Stimulated activated CD4-positive, alpha-beta T cell treated with anti-CD3 and anti-CD28 coated beads, Interleukin-15, amount 100 ng/mL, for 24 hours (primary cell): ENCODE results near the gene SERINC5.
A peak's percentile ranks its signal among the peaks of the same experiment; 100 is the strongest.
"Not testable (repeated sequence)": the region's sequence is repeated elsewhere in the genome, so short reads cannot be mapped to it uniquely, and the experiment has no call there.

Experiments
- DNase-seq: peaks from one replicate; pipeline ENCODE4 v3.0.0-alpha.2; 2020

The SERINC5 gene

GRCh38 chr5:80255811-80256712, at the start of gene SERINC5:
TSS of gene SERINC5 (minus strand) at chr5:80256048. CDS start at chr5:80255922, 126 bp downstream.
- DNase-seq = peak; percentile 90

GRCh38 chr5:80302636-80303035, 46.8 kb upstream of the SERINC5 start:
- DNase-seq = no peak

- DNase-seq = not testable (repeated sequence)
Measured at GRCh38 chr5:80301342-80301741, 45.5 kb upstream of the SERINC5 start.

- not testable (repeated sequence) for DNase-seq
Measured at GRCh38 chr5:80300796-80301195, 44.9 kb upstream of the SERINC5 start.

- DNase-seq = no peak
Measured at GRCh38 chr5:80300125-80300524, 44.3 kb upstream of the SERINC5 start.

- DNase-seq = no peak
Measured at GRCh38 chr5:80299601-80300000, 43.8 kb upstream of the SERINC5 start.

GRCh38 chr5:80296121-80296520, 40.3 kb upstream of the SERINC5 start:
- DNase-seq = no peak

- no peak for DNase-seq
Measured at GRCh38 chr5:80291761-80292160, 35.9 kb upstream of the SERINC5 start.

- no peak for DNase-seq
Measured at GRCh38 chr5:80289320-80289719, 33.5 kb upstream of the SERINC5 start.

- no peak for DNase-seq
Measured at GRCh38 chr5:80288177-80288576, 32.3 kb upstream of the SERINC5 start.

- DNase-seq = peak; percentile 35
Measured at GRCh38 chr5:80284720-80285119, 28.9 kb upstream of the SERINC5 start.

- DNase-seq = no peak
Measured at GRCh38 chr5:80283360-80283759, 27.5 kb upstream of the SERINC5 start.

- DNase-seq = no peak
Measured at GRCh38 chr5:80282054-80282453, 26.2 kb upstream of the SERINC5 start.

- no peak for DNase-seq
Measured at GRCh38 chr5:80277191-80277590, 21.3 kb upstream of the SERINC5 start.

- no peak for DNase-seq
Measured at GRCh38 chr5:80276186-80276585, 20.3 kb upstream of the SERINC5 start.

- no peak for DNase-seq
Measured at GRCh38 chr5:80275347-80275746, 19.5 kb upstream of the SERINC5 start.

GRCh38 chr5:80270543-80270942, 14.7 kb upstream of the SERINC5 start:
- DNase-seq = not testable (repeated sequence)

GRCh38 chr5:80269991-80270438, 14.2 kb upstream of the SERINC5 start:
- DNase-seq = peak; percentile 27

- no peak for DNase-seq
Measured at GRCh38 chr5:80268916-80269315, 13.1 kb upstream of the SERINC5 start.

- no peak for DNase-seq
Measured at GRCh38 chr5:80266566-80266965, 10.7 kb upstream of the SERINC5 start.

GRCh38 chr5:80260461-80260860, 4.6 kb upstream of the SERINC5 start:
- DNase-seq = no peak

GRCh38 chr5:80259511-80260203, 3.8 kb upstream of the SERINC5 start:
- no peak for DNase-seq

GRCh38 chr5:80255431-80255810, 427 bp downstream of the SERINC5 start:
- peak; percentile 74 for DNase-seq
